WI38 (cell line): ENCODE measurements around the gene WASHC3.

Experiments used
- H3K4me3 ChIP-seq: 2 replicates; pipeline ENCODE4 v1.5.1; 2011; ENCODE audit warnings: low read depth, mild to moderate bottlenecking, control low read depth, low read length
- CTCF ChIP-seq: IDR thresholded peaks from 2 replicates; pipeline ENCODE4 v1.5.1; 2012; ENCODE audit warnings: low read depth, mild to moderate bottlenecking, control low read depth, low read length

The WASHC3 gene

GRCh38 chr12:102033991-102034745 is 27.6 kb downstream of the WASHC3 start:
- no peak for TF ChIP-seq CTCF

GRCh38 chr12:102031852-102032251 is 29.9 kb downstream of the WASHC3 start:
- H3K4me3 ChIP-seq = no peak overlapping the region
- TF ChIP-seq CTCF = no peak

More at GRCh38 chr12:102033991-102034745, 27.6 kb downstream of the WASHC3 start:
- H3K4me3 ChIP-seq = no peak overlapping the region

DNA sequence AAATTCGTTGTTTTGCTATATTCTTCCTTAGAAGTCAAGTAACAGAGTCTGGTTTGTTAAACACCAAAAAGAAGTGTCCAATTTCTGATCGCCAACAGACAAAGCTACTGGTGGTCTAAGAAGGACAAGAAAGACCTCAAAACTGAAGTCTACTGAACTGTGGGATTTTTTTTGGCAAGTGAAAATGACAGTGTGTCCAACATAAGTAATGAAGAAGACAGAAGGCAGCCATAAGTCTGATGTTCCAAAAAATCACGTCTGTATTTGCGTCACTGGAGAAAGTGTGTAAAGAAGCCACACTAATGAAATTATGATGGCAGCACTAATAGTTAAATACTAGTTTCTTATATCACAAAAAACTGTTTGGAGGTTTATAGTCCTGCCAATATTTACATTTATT is 32.6 kb downstream of the WASHC3 start:
- no peak overlapping the region for H3K4me3 ChIP-seq
- no peak for TF ChIP-seq CTCF

DNA sequence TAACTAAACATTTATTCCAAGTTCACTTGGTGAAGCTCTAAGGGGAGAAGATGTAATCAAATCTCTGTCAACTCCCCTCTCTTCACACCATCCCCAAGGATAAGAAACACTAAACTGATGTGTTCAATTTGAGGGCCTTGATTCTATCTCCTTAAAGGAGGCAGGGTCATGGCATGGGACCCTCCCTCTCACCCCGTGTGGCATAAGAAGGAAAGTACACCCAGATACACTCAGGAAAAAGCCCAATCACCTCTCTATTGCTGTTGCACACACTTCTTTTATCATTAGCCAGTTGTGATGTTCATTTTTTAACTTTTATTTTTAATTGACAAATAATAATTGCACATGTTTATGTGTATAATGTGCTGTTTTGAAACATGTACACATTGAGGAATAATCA is 35.1 kb downstream of the WASHC3 start:
- no peak for TF ChIP-seq CTCF
- H3K4me3 ChIP-seq = no peak overlapping the region

- no peak overlapping the region for H3K4me3 ChIP-seq
- TF ChIP-seq CTCF = no peak
Measured at GRCh38 chr12:102024765-102025164, 37.0 kb downstream of the WASHC3 start.

DNA sequence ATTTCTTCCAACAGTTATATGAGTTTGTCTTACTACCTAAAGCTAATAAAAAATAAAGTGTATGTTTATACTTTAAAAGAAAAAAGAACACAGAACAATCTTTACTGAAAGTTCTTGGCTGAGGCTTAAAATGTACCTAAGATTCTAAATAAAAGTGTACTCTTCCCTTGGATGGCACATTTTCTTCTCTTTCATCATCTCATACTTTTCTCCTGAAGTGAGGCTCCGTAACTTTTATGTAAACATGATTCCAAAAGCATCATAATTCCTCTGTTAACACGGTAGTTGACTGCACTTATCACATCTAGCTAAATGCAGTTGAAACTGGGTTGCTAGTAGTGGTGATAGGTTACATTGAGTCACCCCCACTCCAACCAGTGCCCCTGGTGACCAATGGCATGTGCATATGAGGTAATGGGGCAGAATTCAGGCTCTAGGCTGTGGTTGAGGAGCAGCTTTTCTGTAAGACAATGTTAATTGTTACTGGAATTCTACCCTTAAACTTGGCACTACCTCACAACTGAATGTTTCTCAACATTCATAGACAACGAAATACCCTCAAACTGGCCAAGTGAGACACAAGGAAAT is 38.4 kb downstream of the WASHC3 start:
- TF ChIP-seq CTCF = no peak
- H3K4me3 ChIP-seq = no peak overlapping the region

DNA sequence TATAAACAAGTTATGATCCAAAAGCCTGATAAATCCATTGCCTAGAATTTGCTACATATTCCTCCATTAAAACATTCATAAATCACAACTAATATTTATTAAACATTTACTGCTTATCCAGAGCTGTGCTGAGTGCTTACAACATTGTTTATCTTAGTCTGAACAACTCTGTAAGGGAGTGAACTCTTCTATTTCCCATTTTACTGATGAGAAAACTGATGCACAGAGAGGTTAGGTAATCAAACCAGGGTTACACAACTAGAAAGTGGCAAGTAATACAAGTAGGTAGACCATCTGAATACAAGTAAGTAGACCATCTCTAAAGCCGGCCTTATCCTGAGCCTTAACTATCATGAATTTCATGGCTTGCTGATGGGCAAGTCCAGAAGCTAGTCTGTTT is 39.5 kb downstream of the WASHC3 start:
- no peak for TF ChIP-seq CTCF
- H3K4me3 ChIP-seq = no peak overlapping the region
